Neural cell (in vitro differentiated cells): ENCODE data around the gene ANKFY1.

Experiments used
- CTCF ChIP-seq: fragments of 450-650 bp; IDR thresholded peaks from 2 replicates; pipeline ENCODE4 v1.5.1; 2014; ENCODE audit warnings: antibody characterized with exemption, mild to moderate bottlenecking, moderate library complexity; ENCODE audit not compliant: poor library complexity, severe bottlenecking
- EZH2 ChIP-seq: fragments of 200-600, 300-800 bp; shearing (Covaris generic), sonication (generic); IDR thresholded peaks from 2 replicates; pipeline ENCODE4 v1.6.1; 2014; ENCODE audit warnings: antibody characterized with exemption, low read length, borderline replicate concordance, mild to moderate bottlenecking; ENCODE audit not compliant: insufficient read depth, poor library complexity, severe bottlenecking
- MXI1 ChIP-seq: fragments of 450-650 bp; conservative IDR thresholded peaks from 2 replicates; pipeline ENCODE4 v1.6.1; 2014; ENCODE audit warnings: antibody characterized with exemption, mild to moderate bottlenecking; ENCODE audit not compliant: poor library complexity, severe bottlenecking
- POLR2AphosphoS5 ChIP-seq: IDR thresholded peaks from 2 replicates; pipeline ENCODE4 v1.6.1; 2012
- REST ChIP-seq: IDR thresholded peaks from 2 replicates; pipeline ENCODE4 v1.6.1; 2012; ENCODE audit warnings: borderline replicate concordance
- TAF1 ChIP-seq: IDR thresholded peaks from 2 replicates; pipeline ENCODE4 v1.6.1; 2012; ENCODE audit warnings: low read depth

- TF ChIP-seq TAF1, result no peak
- TF ChIP-seq CTCF, result no peak
- no peak for TF ChIP-seq EZH2
- no peak for TF ChIP-seq MXI1
- no peak for TF ChIP-seq REST
- TF ChIP-seq POLR2AphosphoS5, result no peak
These were observed 79.0 kb downstream of the ANKFY1 start for GRCh38 chr17:4184811-4185210.
